HT-29 (cell line): ENCODE data around the gene BMPR1A. TPM values are rescaled to one million over a fixed set of nuclear protein-coding genes. Genes with fewer than 3 reads are reported as not detected.
A peak's percentile ranks its signal among the peaks of the same experiment; 100 is the strongest.
"Not testable (repeated sequence)": the region's sequence is repeated elsewhere in the genome, so short reads cannot be mapped to it uniquely, and the experiment has no call there.

Source experiments
- DNase-seq: peaks from one replicate; pipeline ENCODE4 v3.0.0-alpha.2; 2015; ENCODE audit warnings: low spot score
- total RNA-seq: library from RNA; depleted of rRNA; stranded (reverse); fragments of >200 nt; shearing (Covaris generic); gene quantifications from 2 replicates; pipeline ENCODE4 v1.2.3, GENCODE V29; 2014

Gene BMPR1A
- total RNA-seq, 1 experiment from 2014 or later, result 11.2 TPM

GRCh38 chr10:86938260-86938659, 181.8 kb downstream of the BMPR1A start:
- no peak for DNase-seq

GRCh38 chr10:86940076-86940475, 183.7 kb downstream of the BMPR1A start:
- not testable (repeated sequence) for DNase-seq

DNA sequence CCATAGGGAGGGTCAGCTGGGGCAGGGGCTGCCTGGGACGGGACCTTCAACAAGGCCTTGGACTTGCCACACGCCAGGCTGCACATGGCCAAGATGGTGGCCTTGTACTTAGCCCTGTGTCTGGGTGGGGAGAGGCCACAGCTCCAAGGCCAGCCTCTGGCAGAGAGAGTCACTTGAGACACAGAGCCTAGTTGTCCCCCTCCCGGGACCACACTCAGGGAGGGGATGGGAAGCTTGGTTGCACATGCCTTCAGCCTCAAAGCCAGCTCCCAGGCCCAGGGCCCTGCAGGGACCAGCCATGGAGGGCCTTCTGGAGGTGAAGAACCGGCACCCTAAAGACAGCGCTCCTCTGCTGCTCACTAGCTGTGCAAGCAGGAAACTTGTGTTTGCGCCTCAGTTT, 184.3 kb downstream of the BMPR1A start:
- no peak for DNase-seq

DNA sequence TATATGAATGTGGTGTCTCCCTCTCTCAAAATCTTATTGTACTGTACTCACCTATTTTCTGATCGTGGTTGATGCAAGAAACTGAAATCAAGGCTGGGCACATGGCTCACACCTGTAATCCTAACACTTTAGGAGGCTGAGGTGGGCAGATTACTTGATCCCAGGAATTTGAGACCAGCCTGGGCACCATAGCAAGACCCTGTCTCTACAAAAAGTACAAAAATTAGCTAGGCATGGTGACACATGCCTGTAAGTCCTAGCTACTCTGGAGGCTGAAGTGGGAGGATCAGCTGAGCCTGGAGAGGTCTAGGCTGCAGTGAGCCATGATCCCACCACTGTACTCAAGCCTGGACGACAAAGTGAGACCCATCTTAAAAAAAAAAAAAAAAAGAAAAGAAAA, 185.0 kb downstream of the BMPR1A start:
- no peak for DNase-seq

- no peak for DNase-seq
Observed at GRCh38 chr10:86941991-86942421, 185.6 kb downstream of the BMPR1A start.

- DNase-seq, result no peak
Observed at GRCh38 chr10:86942441-86943315, 186.3 kb downstream of the BMPR1A start.

- DNase-seq, result no peak
Observed at GRCh38 chr10:86943316-86944030, 187.1 kb downstream of the BMPR1A start.

DNA sequence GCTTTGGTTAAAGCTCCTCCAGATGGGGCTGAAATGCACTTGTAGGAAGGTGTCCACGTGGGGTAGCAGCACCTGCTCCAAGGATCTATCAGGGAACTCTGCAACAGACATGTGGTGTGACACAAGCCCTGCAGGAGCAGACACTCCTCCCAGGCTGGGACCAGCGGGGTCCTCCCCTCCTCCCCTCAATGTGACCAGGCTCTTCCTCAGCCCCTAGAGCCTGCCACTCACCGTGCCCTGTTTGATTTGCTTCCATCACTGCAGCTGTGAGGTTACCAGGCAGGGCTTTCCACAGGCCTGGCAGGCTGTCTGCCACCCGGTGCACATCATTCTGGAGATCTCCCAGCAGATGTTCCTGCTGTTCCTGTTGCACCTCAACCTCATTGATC, 187.6 kb downstream of the BMPR1A start:
- DNase-seq, result no peak

GRCh38 chr10:86944471-86944870, 188.1 kb downstream of the BMPR1A start:
- no peak for DNase-seq

DNA sequence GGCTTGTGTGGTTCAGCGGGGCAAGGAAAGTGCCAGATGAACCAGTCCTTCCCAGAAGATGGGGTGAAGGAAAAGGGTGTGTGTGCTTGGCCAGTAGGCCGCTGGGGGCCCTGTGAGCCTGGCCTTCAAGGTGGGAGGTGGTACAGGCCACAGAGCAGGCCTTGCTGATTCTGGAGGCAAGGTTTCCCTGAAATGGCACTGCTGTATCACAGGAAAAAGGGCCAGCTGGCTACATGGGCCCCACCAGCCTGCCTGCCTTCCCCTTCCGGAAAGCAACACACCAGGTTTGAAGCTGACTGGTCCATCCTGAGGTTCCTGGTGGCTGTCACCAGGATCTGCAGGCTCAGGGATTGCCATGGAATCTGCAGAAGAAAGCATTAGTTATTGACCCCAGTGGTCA, 188.5 kb downstream of the BMPR1A start:
- no peak for DNase-seq

DNA sequence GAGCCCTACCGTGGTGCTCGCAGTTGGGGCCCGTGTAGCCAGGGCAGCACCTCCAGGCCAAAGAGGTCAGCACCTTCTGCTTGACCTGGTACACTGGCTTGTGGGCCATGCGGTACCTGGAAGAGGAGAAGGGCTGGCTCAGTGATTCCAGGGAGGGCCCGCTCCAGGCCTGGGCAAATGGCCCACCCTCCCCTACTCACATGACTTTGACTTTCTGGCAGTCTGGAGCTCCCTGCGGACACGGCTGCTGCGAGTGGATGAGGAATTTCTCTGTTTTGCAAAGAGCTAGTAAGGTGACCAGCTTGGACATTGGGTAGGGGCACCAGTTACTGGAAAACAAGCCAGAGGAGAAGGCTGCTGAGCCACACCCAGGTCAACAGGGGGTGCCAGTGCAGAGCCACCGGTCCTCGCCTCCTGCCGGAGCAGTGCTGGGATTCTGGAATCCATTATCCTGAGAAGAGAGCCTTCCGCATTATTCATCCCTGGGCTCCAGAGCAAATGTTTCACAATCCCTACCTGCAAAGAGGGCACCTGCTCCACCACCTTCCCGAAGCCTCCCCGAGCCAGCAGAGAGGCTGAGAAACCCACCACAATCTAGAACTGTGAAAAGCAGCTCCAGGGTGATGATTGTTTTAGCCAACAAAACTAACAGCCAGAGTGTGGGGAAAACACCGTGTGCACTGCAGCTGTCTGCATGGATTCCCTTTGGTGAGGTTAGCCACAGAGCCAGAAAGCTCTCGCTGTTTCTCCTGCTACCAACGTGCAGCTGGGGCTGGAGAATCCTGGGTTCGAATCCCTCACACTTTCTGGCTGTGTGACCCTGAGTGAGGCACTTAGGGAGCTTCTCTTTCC, 189.2 kb downstream of the BMPR1A start:
- DNase-seq, result peak; percentile 64

DNA sequence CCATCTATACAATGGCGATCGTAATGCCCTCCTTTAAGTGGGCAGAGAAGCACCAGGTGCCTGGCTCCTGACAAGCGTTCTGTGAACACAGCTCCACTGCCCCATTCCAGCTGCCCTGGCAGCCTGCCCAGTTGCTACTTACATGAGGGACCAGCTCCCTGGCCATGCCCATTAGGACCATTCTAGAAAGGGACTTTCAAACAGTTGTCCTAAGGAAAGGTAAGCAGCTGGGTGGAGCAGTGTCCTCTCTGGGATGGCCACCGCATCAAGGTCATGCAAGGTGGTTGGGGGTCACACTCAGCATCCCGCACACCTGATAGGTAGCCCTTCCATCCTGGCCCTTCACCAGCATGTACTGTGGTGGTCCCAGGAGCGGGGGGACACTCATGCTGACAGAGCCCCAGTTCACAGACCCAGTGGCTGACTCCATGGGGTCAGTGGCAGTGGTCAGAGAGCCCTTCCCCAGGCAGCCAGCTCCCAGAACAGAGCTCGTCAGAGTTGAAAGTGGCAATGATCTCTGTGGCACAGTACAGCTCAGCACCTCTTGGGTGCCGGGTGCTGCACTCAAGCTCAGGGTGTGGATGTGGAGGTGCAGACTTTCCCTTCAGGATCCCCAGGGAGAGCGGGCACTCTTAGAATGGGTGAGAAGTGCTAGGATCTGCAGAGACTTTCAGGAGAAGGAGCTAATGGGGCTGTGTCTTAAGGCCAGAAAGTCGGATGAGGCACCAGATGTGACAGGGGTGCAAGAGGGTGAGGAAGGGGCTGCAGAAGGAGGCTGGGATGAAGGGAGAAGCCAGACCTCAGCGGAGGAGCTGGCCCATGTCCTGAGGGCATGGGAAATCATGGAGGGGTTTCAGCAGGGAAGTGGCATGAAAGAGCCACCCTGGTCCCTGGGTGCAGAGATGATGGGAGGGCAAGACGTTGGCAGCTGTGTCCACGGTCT, 190.1 kb downstream of the BMPR1A start:
- DNase-seq, result peak; percentile 55

- not testable (repeated sequence) for DNase-seq
Observed at GRCh38 chr10:86947806-86948205, 191.4 kb downstream of the BMPR1A start.

DNA sequence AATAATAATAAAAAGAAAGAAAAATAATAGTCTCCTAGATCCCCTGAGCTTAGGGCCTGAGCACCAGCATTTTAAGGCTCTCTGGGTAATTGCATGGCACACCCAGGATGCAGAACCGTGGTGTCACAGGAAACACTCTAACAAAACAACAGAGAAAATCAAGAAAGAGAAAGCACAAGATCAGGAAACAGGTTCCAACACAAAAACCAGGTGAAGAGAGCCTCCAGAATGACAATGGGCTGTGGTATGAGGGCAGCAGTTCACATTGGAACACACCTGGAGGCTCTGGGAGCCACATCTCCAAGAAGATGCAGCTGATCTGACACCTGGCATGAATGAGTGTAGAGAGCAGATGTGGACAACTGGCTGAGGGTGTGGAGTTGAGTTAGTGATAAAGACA, 193.9 kb downstream of the BMPR1A start:
- no peak for DNase-seq

- DNase-seq, result no peak
Observed at GRCh38 chr10:86951184-86951761, 194.9 kb downstream of the BMPR1A start.

- DNase-seq, result no peak
Observed at GRCh38 chr10:86952106-86952505, 195.7 kb downstream of the BMPR1A start.

GRCh38 chr10:86952697-86953096, 196.3 kb downstream of the BMPR1A start:
- DNase-seq, result not testable (repeated sequence)

- DNase-seq, result peak; percentile 92
Observed at GRCh38 chr10:86953747-86954680, 197.6 kb downstream of the BMPR1A start.
